RPMI7951 (cell line): Measurements from ENCODE around the gene TNFRSF8. TPM values are rescaled to one million over a fixed set of nuclear protein-coding genes. Genes with fewer than 3 reads are reported as not detected.

Source experiments
- DNase-seq: peaks from one replicate; pipeline ENCODE4 v3.0.0-alpha.2; 2012; ENCODE audit warnings: low read depth
- total RNA-seq: library from RNA; depleted of rRNA; stranded (reverse); fragments of >200 nt; shearing (Covaris generic); gene quantifications from 2 replicates; pipeline ENCODE4 v1.2.3, GENCODE V29; 2014

Gene TNFRSF8
- total RNA-seq, 1 experiment from 2014 or later: not detected

GRCh38 chr1:12113433-12114339 is 50.6 kb downstream of the TNFRSF8 start:
- peak; percentile 56 for DNase-seq

GRCh38 chr1:12114340-12114683 is 51.2 kb downstream of the TNFRSF8 start:
- DNase-seq: no peak

- no peak for DNase-seq
These were observed 51.8 kb downstream of the TNFRSF8 start for GRCh38 chr1:12114916-12115315.

- DNase-seq: peak; percentile 18
These were observed 58.3 kb downstream of the TNFRSF8 start for GRCh38 chr1:12121212-12122003.

- no peak for DNase-seq
These were observed 60.1 kb downstream of the TNFRSF8 start for GRCh38 chr1:12123172-12123571.

- peak; percentile 58 for DNase-seq
These were observed 61.8 kb downstream of the TNFRSF8 start for GRCh38 chr1:12124693-12125421.

- no peak for DNase-seq
These were observed 62.6 kb downstream of the TNFRSF8 start for GRCh38 chr1:12125422-12126355.

GRCh38 chr1:12126781-12127180 is 63.7 kb downstream of the TNFRSF8 start:
- DNase-seq: no peak

GRCh38 chr1:12127206-12127810 is 64.2 kb downstream of the TNFRSF8 start:
- DNase-seq: no peak

GRCh38 chr1:12128120-12128519 is 65.0 kb downstream of the TNFRSF8 start:
- DNase-seq: no peak

- DNase-seq: no peak
These were observed 66.5 kb downstream of the TNFRSF8 start for GRCh38 chr1:12129624-12130023.

GRCh38 chr1:12130466-12131130 is 67.5 kb downstream of the TNFRSF8 start:
- no peak for DNase-seq

GRCh38 chr1:12132078-12132477 is 69.0 kb downstream of the TNFRSF8 start:
- DNase-seq: peak; percentile 93

GRCh38 chr1:12134716-12135115 is 71.6 kb downstream of the TNFRSF8 start:
- no peak for DNase-seq

- peak; percentile 46 for DNase-seq
These were observed 72.5 kb downstream of the TNFRSF8 start for GRCh38 chr1:12135612-12136011.

- DNase-seq: no peak
These were observed 74.0 kb downstream of the TNFRSF8 start for GRCh38 chr1:12136916-12137610.

- DNase-seq: peak; percentile 74
These were observed 75.4 kb downstream of the TNFRSF8 start for GRCh38 chr1:12138196-12139168.

GRCh38 chr1:12140016-12140415 is 76.9 kb downstream of the TNFRSF8 start:
- no peak for DNase-seq
